Fibroblast of mammary gland (primary cell): ENCODE data around the gene OXT.

Source experiments
- DNase-seq: peaks from one replicate; pipeline ENCODE4 v3.0.0-alpha.2; 2010; ENCODE audit warnings: low read depth
- H3K4me3 ChIP-seq: 2 replicates; pipeline ENCODE4 v1.5.1; 2011; ENCODE audit warnings: low read depth, mild to moderate bottlenecking, low read length, moderate library complexity; ENCODE audit not compliant: control insufficient read depth
- TF ChIP-seq, protein P1 (sequence below): conservative IDR thresholded peaks from 2 replicates; pipeline ENCODE4 v1.5.1; 2011; ENCODE audit warnings: low read depth, low read length, inconsistent platforms; ENCODE audit not compliant: control insufficient read depth, insufficient read depth

Gene OXT

DNA sequence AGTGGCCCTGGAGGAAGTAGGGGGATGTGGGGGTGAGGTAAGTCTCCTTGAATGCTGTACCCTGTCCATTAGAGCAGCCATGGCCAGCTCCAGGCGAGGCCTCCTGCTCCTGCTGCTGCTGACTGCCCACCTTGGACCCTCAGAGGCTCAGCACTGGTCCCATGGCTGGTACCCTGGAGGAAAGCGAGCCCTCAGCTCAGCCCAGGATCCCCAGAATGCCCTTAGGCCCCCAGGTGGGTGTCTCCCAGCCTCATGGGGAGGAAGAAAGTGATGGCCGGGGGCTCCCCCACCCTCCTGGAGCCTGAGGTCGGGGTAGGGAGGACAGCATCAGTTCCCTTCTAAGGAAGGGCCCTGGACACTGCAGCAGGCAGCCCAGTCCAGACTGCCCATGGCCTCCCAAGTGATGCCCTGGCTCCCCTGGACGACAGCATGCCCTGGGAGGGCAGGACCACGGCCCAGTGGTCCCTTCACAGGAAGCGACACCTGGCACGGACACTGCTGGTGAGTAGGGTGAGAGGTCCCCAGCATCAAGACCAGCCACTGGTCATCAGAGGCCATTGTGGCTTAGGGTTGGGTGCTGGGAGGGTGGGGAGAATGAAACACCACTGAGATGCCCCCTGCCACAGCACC is 27.0 kb upstream of the OXT start:
- H3K4me3 ChIP-seq: no peak overlapping the region
- no peak for DNase-seq
- TF ChIP-seq, protein P1, sequence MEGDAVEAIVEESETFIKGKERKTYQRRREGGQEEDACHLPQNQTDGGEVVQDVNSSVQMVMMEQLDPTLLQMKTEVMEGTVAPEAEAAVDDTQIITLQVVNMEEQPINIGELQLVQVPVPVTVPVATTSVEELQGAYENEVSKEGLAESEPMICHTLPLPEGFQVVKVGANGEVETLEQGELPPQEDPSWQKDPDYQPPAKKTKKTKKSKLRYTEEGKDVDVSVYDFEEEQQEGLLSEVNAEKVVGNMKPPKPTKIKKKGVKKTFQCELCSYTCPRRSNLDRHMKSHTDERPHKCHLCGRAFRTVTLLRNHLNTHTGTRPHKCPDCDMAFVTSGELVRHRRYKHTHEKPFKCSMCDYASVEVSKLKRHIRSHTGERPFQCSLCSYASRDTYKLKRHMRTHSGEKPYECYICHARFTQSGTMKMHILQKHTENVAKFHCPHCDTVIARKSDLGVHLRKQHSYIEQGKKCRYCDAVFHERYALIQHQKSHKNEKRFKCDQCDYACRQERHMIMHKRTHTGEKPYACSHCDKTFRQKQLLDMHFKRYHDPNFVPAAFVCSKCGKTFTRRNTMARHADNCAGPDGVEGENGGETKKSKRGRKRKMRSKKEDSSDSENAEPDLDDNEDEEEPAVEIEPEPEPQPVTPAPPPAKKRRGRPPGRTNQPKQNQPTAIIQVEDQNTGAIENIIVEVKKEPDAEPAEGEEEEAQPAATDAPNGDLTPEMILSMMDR: no peak

DNA sequence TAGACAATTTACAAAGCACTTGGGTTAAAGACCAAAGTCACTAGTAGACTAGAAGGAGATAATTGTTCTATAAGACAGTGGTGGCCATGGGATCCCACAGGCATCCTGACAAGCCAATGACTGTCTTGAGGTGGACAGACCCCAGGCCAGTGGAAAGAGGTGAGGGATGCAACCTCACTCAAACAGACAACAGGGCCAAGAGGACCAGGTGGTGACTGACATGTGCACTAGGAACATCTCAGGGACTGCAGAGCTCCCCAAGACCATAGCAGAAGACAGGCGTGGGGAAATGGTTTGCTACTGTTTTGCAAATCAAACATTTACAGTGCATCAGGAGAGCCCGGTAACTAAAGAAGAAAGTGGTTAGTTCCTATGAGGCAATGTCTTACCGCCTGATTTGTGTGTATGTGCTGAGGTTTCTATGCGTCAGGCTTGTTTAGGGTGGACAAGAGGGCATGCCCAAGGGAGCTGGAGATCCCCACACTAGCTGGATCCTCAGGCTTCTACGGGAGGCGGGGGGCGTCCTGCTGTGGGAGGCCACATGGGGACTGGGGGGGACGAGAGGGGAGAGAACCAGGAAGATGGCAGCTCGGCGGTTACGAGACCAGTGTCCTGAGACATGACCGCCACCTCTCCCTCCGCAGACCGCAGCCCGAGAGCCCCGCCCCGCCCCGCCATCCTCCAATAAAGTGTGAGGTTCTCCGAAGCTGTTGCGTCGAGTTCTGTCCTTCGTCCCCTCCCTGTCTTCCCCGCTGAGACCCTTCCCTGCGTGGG is 26.2 kb upstream of the OXT start:
- TF ChIP-seq, protein P1: no peak
- H3K4me3 ChIP-seq: peak overlapping the region; percentile 72
- DNase-seq: peak; percentile 79

DNA sequence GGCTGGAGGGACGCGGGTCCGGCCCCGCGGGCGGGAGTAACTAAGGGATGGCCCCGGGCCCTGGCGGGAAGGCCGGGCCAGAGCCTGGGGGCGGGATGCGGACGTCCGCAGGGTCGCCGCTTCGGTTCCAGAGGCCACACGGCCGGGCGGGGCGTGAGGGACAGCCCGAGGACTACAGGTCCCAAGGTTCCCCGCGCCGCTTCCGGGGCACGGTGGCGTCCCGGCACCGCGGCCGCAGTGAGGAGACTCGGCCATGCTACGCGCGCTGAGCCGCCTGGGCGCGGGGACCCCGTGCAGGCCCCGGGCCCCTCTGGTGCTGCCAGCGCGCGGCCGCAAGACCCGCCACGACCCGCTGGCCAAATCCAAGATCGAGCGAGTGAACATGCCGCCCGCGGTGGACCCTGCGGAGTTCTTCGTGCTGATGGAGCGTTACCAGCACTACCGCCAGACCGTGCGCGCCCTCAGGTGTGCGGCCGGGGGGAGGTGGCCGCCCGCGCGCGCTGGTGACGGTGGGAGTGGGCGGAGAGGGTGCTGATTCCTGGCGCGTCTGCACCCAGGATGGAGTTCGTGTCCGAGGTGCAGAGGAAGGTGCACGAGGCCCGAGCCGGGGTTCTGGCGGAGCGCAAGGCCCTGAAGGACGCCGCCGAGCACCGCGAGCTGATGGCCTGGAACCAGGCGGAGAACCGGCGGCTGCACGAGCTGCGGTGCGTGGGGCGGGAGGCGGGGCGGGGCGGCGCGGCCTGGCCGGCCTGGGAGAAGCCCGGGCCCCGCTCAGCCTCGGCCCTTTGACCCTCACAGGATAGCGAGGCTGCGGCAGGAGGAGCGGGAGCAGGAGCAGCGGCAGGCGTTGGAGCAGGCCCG is 25.4 kb upstream of the OXT start, which contains the start of gene MRPS26:
MRPS26 (plus strand) TSS at position 237 of the 861 bp plus-strand sequence; CDS start at position 254, 17 bp downstream.
- TF ChIP-seq, protein P1: no peak
- peak within 1 kb of the TSS; percentile 72 for H3K4me3 ChIP-seq
- DNase-seq: peak; percentile 77

DNA sequence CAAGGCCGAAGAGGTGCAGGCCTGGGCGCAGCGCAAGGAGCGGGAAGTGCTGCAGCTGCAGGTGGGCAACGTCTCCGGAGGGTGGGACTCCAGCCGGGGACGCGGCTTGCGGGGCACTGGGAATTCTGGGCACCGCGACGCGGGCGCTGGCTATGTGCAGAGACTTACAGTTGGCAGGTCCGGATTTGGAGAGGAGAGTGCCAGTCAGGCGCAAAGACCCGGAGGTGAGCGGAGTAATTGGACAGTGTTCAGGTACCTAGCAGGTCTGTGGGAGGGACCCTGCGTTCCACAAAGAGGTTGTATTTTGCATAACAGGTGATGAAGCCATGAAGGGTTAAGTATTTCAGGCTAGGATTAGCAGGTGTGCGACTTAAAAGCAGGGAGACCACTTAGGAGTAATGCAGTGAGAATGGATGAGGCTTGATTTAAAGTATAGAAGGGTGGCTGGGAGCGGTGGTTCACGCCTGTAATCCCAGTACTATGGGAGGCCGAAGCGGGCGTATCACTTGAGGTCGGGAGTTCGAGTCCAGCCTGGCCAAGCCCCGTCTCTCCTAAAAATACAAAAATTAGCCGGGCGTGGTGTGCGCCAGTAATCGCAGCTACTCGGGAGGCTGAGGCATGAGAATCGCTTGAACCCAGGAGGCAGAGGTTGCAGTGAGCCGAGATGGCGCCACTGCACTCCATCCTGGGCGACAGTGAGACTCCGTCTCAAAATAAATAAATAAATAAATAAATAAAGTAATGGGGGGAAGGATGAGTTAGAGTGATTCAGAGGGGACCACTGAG is 24.6 kb upstream of the OXT start:
- no peak for DNase-seq
- peak overlapping the region; percentile 72 for H3K4me3 ChIP-seq
- TF ChIP-seq, protein P1: no peak

DNA sequence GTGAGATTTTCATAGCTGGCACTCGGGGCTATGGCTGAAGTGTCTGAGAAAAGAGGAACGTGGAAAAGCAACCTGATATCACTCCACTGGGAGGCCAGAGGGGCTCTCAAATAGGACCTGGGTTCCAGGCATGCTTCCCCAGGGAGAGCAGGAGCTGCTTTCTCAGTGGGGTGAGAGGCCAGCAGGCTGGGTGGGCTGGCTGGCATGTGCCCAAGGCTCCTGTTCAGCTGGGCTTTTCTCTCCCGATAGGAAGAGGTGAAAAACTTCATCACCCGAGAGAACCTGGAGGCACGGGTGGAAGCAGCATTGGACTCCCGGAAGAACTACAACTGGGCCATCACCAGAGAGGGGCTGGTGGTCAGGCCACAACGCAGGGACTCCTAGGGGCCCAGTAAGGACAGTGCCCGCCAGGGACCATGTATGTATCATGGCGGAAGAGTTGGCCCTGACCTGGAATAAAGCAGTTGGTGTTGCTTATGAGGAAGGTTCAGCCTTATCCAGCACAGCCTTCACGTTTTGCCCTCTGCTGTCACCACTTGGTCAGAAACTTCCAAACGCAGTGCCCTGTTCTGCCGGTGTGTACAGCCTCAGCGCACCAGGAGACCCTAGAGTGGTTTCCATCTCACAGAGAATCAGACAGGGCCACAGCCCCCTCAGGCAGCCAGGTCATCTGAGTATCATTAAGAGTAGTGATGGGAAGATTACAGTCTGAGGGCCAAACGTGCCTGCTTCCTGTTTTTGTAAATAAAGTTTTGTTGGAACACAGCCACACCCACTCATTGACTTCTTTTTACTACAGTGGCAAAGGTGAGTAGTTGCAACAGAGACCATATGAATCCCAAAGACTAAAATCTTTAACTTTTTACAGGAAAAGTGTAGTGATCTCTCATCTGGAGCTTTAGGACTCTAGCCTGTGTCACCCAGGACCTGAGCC is 23.7 kb upstream of the OXT start:
- TF ChIP-seq, protein P1: no peak
- no peak for DNase-seq
- H3K4me3 ChIP-seq: no peak overlapping the region
